Activated CD4-positive, alpha-beta T cell treated with anti-CD3 and anti-CD28 coated beads, Interleukin-2, amount 50 U/mL, for 4 hours (primary cell): ENCODE results near the gene CCDC148.
A peak's percentile ranks its signal among the peaks of the same experiment; 100 is the strongest.
"Not testable (repeated sequence)": the region's sequence is repeated elsewhere in the genome, so short reads cannot be mapped to it uniquely, and the experiment has no call there.

Experiments used
- DNase-seq, 2 experiments: peaks; one replicate each; pipeline ENCODE4 v3.0.0-alpha.2; 2020

Gene CCDC148

DNA sequence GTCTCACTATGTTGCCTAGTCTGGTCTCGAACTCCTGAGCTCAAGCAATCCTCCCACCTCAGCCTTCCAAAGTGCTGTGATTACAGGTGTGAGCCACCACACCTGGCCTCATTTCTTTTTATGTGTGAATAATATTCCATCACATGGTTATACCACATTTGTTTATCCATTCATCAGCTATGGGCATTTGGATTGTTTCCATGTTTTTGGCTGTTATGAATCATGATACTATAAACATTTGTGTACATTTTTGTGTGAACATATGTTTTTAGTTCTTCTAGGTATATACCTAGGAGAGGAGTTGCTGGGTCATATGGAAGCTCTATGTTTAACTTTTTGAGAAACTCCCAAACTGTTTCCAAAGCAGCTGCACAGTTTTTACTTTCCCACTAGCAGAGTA is 24.6 kb upstream of the CCDC148 start:
- DNase-seq: no peak

DNA sequence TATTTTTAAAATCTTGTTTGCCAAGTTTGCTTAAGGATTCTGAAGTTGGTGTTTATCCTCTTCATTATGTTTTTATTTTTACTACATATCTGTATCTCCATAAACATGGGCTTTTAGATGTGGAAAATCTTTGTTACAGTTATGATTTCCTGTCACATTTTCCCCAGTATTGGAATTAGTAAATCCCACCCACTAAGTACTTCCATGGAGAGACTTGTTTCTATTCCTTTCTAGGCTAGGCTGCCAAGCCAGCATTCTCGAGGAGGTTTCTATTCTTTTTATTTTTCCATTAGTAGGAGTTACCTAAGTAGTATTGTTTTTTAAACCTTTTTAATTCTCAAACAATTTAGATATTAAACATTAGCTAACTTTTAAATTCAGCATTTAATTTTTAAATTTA is 22.3 kb upstream of the CCDC148 start:
- no peak for DNase-seq

DNA sequence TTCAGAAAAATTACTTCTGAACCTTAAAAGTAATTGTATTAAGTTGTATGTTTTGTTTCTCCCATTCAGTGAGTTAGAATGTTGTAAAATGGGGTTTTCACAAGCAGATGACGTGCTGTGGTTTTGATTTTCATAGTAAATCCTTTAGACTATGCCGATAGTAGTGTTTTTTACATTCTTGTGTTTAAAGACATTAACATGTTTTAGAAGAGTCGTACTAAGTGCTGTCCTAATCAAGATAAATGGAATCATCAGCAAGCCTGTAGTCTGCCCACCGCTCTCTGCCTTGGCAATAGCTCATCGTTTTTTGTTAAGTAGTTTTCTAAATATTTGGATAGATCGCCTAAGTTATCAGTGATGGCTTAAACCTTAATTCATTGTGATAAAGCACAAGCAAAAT is 21.7 kb upstream of the CCDC148 start:
- DNase-seq: no peak

DNA sequence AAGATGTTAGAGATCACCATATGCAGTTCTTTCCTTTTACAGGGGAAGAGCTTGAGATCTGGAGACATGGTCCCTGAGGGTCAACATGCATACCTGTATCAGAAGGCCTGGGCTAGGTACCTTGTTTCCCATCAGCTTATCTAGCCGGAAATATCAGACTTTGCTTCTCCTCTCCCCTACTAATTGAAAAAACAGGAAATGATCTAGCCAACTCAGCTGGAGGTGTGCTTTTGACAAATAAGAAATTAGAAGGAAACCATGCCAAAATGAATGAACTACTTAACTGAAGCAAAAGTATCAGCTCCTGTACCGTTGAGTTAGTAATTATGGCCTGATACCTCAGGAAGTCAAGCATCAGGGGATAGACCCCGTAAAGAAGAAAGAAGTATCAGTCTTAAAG is 20.6 kb upstream of the CCDC148 start:
- no peak for DNase-seq

DNA sequence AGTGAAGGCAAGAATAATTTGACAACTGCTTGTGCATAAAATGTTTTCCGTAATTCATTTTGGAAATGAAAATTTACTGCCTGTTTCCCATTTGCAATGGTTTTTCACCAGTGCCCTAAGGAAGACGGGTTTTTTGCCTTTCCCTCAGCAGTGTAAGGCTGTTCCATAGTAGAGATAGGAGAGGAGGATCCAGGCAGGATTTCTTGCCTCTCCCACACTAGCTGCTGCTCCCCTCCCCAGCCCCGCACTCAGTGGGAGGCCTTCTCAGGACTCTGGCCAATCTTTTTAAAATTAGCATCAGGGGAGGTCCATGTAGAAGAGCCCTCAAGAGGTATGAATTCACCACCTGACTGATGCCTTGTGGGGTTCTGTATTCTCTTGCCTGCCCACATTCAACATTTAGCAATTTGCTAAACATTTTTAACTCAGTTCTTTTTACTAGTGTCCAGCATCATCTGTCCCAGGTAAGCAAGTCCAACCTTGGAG is 18.0 kb upstream of the CCDC148 start:
- not testable (repeated sequence) for DNase-seq

DNA sequence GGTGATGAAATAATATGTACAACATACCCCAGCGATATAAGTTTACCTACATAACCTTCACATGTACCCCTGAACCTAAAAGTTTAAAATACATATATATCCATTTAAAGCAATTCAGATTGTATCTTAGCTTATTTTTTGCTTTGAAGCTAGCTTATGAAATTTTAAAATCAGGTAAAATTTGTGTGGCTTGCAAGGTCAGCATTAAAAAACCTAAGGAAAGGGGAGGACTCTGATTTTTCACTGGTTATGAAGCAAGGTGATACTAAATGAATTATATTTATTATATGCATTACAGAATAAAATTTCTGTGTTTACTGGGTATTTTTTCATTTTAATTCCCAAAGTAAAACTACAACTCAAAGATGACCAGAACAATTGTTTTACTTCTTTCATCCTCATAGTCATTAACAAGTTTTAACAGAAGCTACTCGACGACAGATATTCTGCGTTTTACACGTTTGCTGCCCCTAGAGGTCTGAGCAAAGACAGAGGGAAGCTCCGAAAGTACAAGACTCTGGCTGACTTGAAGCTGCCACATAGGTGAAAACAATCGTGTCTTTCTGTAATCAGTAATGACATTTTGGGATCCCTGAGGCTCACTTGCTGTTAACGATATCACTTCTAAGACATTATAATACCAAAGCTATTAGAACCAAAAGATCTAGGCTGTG is 17.3 kb upstream of the CCDC148 start:
- DNase-seq: no peak

DNA sequence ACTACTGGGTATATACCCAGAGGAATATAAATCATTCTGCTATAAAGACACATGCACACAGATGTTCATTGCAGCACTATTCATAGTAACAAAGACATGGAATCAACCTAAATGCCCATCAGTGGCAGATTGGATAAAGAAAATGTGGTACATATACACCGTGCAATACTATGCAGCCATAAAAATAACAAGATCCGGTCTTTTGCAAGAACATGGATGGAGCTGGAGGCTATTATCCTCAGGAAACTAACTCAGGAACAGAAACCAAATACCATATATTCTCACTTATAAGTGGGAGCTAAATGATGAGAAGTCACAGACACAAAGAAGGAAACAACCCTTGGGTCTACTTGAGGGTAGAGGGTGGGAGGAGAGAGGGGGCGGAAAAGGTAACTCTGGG is 16.7 kb upstream of the CCDC148 start:
- not testable (repeated sequence) for DNase-seq

DNA sequence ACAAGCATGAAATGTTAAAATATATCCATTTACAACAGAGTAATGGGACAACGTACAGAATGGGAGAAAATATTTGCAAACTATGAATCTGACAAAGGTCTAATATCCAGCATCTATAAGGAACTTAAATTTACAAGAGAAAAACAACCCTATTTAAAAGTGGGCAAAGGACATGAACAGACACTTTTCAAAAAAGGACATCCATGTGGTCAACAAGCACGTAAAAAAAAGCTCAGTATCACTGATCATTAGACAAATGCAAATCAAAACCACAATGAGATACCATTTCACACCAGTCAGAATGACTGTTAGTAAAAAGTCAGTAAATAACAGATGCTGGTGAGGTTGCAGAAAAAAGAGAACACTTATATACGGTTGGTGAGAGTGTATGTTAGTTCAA is 16.3 kb upstream of the CCDC148 start:
- not testable (repeated sequence) for DNase-seq

DNA sequence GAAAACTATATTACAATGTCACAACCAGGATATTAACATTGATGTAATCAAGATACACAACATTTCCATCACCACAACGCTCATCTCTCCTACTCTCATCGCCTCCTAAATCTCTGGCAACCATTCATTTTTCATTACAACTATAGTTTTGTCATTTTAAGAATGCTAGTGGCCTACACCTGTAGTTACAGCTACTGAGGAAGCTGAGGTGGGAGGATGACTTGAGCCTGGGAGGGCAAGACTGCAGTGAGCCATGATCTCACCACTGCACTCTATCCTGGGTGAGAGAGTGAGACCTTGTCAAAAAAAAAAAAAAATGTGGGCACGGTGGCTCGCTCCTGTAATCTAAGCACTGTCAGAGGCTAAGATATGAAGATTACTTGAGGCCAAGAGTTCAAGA is 10.7 kb upstream of the CCDC148 start:
- DNase-seq: no peak

DNA sequence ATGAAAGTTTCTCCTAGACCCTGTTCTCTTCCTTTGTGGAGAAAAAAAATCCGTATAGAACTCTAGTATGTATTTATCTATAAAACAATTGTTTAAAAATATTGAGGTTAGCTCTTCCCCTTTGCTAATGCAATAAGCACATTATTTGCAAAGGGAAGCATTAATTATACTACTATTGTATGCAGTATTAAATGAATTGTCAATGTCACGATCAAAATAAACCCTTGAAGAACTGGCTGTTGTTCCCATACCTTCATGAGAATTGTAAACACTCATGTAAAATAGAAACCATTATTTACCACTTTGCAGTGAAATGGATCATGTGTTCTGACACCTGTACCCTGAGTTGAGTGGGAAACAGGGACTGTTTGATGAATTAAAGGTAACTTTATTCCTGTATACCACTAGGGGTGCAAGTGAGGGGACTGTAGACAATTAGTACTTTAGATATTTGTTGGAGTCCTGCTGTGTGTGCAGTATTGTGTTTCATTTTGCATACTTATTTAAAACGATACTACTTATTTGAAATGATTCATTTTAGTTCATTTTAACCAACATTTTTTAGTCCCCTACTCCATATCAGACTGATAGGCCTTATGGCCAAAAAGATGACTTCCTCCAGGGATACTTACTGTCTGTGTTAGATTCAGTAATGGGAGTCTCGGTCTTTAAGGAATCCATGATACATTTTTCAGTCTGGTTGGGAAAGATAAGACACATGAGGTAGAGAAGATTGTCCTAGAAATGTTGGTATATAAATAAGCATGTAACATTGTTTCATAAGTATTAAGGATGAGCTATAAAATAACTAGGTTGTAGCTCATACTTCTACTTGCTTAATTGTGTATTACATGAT is 8.1 kb upstream of the CCDC148 start:
- DNase-seq: no peak

DNA sequence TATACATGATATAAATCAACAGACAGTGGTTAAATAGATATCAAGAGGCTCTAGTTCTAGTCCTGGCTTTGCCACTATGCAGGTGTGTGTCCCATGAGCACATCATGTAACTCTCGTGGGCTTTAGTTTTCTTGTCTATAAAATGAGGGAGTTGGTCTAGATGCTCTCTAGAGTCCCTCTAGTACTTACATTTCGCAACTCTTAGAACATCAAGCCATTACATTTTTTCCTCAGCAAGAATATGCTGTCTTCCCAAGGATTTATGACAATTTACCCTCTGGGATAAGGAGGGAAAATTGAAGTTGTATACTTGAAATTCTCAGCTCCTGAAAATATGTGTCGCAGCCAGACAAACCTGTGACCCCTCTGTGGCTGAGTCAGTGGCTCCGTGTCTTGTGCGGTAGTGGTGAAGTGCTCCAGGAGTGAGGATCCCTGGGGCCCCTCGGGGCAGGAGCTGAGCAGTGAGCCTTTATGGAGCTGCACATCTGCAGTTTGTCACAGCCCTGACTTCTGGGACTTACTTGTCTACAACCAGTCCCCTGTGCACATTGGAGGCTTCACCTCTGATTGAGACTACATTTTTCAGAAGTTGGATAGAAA is 7.0 kb upstream of the CCDC148 start:
- no peak for DNase-seq

DNA sequence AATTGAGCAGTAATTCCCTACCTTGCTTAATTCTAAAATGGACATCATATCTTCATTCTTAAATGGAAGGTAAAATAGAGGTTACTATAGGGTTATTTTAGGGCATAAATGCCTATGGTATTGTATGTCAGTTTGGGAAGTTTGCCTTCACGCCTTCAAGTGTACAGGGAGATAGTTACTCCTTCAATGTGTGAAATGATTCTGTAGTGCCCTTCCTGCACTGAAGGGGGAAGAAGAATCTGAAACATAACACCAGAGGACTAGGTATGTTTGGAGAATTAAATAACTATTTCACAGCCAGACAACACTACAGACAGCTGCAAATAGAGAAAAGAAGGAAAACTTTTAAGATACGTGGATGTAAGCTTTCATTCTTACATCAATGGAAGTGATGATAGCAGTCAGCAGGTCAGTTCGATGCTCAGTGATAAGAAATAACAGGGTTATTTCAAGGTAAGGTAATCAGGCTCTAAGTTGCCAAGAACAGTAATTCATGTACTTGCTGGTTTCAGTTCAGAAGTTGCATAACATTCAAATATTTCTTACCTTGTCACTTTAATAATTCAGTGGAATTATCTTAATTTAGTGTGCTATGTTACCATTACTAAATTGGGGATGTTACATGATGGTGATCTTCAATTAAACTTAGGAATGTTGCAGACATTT is 4.2 kb upstream of the CCDC148 start:
- no peak for DNase-seq

DNA sequence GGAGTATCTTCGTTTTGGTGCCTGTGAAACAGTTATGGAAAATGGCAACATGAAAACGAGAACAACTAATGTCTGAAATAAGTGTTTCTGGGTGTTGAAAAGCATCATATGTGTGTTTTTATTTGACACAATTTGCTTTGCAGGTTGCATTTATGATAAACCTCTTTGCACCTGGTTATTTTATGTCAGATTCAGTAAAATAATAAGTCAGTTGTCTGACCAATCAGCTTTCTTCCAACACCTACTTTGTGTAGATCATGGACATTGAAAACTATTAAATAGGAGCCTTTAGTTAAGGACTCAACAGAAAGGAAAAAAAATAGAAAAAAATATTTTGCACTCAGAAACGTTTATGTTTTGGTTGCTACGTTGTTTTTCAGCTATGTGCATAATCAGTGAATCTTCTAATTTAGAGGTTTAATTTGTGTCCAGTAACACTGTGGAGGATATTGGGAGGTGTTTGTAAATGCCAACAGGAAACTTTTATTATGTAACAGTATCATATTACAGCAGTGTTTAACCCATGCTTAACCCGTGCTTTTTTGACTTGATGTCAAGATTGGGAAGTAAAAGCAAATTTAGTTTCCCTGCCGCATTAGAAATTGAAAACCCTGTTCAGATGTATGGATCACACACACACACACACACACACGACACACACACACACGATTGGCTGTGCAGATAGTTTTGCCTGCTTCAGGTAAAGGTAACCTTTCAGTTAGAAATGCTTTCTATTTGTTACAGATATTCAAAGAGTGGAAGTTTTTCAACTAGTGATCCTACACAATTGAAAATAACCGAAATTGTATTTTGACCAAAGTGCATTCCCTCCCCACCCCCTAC is 2.8 kb upstream of the CCDC148 start:
- DNase-seq: no peak

DNA sequence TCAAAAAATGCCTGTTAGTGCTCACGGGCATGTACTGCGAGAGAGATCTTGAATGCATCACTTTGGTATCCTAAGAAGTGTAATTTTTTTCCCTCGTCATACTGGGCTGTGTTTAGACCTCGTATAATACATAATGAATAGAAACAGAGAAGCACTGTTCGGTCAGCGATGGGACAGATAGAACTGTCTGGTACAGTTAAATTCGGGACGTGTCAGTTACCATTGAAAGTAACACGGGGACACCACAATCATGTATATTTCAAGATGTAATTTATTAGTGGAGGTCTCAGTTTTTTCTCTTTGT is 2.0 kb upstream of the CCDC148 start:
- DNase-seq: no peak

DNA sequence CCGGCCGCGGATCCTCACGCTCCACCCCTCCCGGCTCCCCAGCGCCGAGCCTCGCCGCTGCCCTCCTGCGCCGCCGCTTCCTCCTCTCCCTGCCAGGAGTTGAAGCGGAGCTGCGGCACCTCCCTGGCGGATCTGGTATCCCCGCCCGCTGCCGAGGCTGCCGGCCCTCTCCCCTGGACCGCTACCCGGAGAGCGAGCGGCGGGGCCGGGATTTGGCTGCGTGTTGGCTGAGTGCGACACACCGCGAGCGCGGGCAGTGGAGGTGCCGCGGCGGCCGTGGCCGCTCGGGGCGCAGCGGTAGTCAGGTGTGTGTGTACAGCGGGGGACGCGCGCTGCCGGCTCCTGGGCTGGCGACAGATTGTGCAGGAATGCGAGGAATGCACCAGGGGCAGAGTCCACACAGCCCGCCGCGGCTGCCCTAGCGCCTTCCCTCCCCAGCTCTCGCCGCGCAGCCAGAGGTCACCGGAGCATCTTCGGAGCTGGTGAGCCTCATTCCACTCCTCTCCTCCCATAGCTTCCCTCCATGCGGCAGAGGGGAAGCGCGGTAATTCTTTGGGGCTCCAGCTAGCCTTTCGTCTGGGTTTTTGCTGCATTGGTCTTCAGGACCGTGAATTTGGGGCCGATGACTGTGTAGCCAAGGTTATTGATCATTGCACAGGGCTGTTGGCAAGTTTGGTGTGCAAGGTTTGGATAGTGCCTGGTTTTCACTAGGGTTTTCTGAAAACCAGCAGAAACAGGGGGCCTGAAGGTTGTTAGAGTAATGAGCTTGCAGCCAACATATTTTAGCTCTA is 1.5 kb upstream of the CCDC148 start:
- peak; percentile 48 to 53 for DNase-seq

DNA sequence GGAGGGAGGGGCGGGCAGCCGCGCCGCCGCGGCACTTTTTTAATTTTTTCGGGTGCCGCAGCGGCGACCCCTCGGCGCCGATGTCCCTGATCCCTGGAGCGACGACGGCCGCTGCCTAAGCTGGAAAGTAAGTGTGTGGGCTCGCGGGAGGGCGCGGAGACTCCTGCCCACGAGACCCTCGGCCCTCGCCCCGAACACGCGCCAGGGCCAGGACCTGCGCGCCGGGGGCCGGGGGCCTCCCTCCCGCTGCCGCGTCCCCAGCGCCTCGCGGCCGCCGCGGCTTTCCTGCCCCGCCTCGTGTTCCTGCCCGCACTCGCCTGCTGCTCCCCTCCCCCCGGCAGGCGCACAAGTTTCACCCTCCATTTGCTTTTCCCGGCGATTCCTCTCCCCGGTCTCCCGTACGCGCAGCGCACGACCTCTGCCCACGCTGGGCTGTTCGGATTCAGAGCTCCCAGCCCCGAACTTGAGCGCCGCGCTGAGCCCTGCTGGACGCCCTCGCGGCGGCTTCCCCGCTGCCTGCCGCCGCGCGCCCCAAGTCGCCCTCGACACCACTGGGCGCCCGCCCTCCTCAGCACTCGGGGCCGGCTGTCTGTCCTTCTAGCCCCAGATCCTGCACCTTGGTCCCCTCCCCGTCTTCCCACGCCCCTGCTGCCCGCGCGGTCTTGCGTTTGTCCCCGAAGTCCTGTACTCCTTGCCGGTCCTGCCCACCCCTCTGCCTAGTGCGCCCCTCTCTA is 706 bp upstream of the CCDC148 start:
- peak; percentile 30 to 39 for DNase-seq

DNA sequence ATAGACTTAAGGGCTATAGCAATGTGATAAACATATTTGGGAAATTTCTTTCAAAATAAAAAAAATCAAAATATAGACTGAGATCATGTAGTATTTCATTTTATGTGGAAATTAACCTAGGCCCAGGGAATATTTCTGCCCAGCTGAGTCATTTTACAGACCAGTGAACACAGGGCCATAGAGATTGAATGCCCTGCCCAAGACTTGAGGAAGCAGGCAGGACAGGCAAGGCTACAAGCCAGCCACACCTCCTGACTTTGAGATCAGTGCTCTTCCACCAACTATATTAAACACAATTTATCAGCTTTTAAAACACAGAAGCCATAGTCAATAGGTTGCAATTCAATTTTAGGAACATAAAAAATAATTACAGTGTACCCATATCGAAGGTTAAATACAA is 12.9 kb downstream of the CCDC148 start:
- DNase-seq: no peak

DNA sequence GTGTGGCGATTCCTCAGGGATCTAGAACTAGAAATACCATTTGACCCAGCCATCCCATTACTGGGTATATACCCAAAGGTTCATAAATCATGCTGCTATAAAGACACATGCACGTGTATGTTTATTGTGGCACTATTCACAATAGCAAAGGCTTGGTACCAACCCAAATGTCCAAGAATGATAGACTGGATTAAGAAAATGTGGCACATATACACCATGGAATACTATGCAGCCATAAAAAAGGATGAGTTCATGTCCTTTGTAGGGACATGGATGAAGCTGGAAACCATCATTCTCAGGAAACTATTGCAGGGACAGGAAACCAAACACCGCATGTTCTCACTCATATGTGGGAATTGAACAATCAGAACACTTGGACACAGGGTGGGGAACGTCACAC is 17.5 kb downstream of the CCDC148 start:
- DNase-seq: not testable (repeated sequence)

DNA sequence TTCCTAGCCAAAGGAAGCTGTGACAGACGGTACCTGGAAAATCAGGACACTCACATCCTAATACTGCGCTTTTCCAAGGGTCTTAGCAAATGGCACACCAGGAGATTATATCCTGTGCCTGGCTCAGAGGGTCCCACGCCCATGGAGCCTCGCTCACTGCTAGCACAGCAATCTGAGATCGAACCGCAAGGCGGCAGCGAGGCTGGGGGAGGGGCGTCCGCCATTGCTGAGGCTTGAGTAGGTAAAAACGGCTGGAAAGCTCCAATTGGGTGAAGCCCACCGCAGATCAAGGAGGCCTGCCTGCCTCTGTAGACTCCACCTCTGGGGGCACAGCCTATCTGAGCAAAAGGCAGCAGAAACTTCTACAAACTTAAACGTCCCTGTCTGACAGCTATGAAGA is 22.8 kb downstream of the CCDC148 start:
- not testable (repeated sequence) for DNase-seq

DNA sequence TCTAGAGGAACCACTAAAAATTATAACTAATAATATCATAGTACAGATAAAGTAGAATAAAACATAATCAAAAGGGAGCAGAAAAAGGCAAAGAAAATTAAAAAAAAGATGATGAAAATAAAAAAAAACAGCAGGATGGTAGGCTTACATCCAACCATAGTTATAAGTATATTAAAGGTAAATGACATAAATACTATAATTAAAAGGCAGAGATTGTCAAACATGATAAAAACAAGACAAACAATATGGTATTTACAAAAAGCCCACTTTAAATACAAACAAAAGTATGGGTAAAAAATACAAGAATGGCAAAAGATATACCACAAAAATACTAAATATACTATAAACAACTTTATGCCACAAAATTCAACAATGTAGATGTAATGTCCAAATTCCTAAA is 24.4 kb downstream of the CCDC148 start:
- DNase-seq: no peak

DNA sequence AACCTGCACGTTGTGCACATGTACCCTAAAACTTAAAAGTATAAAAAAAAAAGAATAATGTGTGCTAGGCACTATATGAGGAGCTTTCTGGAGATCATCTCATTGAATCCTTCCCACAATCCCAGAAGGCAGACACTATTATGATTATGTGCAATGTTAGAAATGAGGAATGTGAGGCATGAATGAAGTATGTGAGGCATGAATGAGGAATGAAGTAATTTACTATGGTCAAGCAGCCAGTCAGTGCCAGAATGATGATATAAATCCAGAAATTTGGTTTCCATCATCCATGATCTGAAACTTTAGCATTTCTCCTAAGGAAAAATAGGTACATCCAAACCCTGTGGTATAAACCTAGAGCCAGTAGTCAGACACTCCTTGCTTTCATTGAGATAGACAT is 42.0 kb downstream of the CCDC148 start:
- DNase-seq: no peak
